Uterus (tissue), 4 donors: ENCODE results near the gene CHGA. TPM values are rescaled to one million over a fixed set of nuclear protein-coding genes. Genes with fewer than 3 reads are reported as not detected.

Source experiments
- DNase-seq, 2 donors: peaks; one replicate each; pipeline ENCODE4 v3.0.0-alpha.2; 2019 to 2020
- H3K27ac ChIP-seq, 2 donors: fragments of 200-600 bp; sonication (generic); 1 replicate in 1 of 2; 2 replicates in 1 of 2; pipeline ENCODE4 v1.5.1; 2016 to 2018
- H3K27me3 ChIP-seq, 2 donors: fragments of 200-600 bp; sonication (generic); one replicate each; pipeline ENCODE4 v1.5.1; 2018 to 2019; ENCODE audit warnings: control low read depth in 1 of 2
- H3K36me3 ChIP-seq, 2 donors: fragments of 200-600 bp; sonication (generic); one replicate each; pipeline ENCODE4 v1.5.1; 2019; ENCODE audit warnings: control low read depth in 1 of 2
- H3K4me1 ChIP-seq, 2 donors: fragments of 200-600 bp; sonication (generic); one replicate each; pipeline ENCODE4 v1.5.1; 2018 to 2019; ENCODE audit warnings: control low read depth in 1 of 2
- H3K4me3 ChIP-seq, 2 donors: fragments of 200-600 bp; sonication (generic); 1 replicate in 1 of 2; 2 replicates in 1 of 2; pipeline ENCODE4 v1.5.1; 2018 to 2019; ENCODE audit warnings: mild to moderate bottlenecking in 1 of 2
- H3K9me3 ChIP-seq, 2 donors: fragments of 200-600 bp; sonication (generic); one replicate each; pipeline ENCODE4 v1.5.1; 2019; ENCODE audit warnings: control low read depth in 1 of 2
- CTCF ChIP-seq, 4 experiments: fragments of 200-600 bp in 2 of 4; fragments of 450-650 bp in 2 of 4; sonication (generic) in 2 of 4; IDR thresholded peaks; one replicate each; pipeline ENCODE4 v1.5.1; 2016 to 2019; ENCODE audit warnings: antibody characterized with exemption in 4 of 4, mild to moderate bottlenecking in 2 of 4, moderate library complexity in 1 of 4
- POLR2A ChIP-seq, 2 donors: fragments of 450-650 bp; IDR thresholded peaks; one replicate each; pipeline ENCODE4 v1.6.1; 2016; ENCODE audit warnings: antibody characterized with exemption in 2 of 2, mild to moderate bottlenecking in 1 of 2, moderate library complexity in 1 of 2
- intact Hi-C: fragments of 100-400 bp; cut with DNase I; formaldehyde crosslinking; loops from one replicate; pipeline ENCODE4 v1.15.1; 2023; ENCODE audit warnings: low total_unique reads
- total RNA-seq, 4 donors: library from RNA; depleted of rRNA in 3 of 4; stranded (reverse); fragments of >200 nt in 3 of 4; gene quantifications; one replicate each; pipeline versions ENCODE4 v1.1.0 to v1.2.4, GENCODE V29; 2014 to 2023
- donor health status: DM: yes; HTN: yes; CAD: no.

Gene CHGA
- total RNA-seq, 4 donors from 2014 or later: 1.0 TPM; not detected in 3

GRCh38 chr14:92933481-92933880, 10.5 kb downstream of the CHGA start:
- no peak overlapping the region for H3K4me3 ChIP-seq
- H3K9me3 ChIP-seq: no peaks in the 10 kb centered on the region
- no peaks in the 10 kb centered on the region for H3K36me3 ChIP-seq
- no peaks in the 10 kb centered on the region for H3K4me1 ChIP-seq
- TF ChIP-seq CTCF (IDR thresholded peaks at IDR 0.05): no peak
- no peak for TF ChIP-seq POLR2A (IDR thresholded peaks at IDR 0.05)
- H3K27ac ChIP-seq: no peak overlapping the region
- intact Hi-C loops: no loop called here
- H3K27me3 ChIP-seq: no peaks in the 10 kb centered on the region
- no peak for DNase-seq

GRCh38 chr14:92934196-92935085, 11.5 kb downstream of the CHGA start:
- no peak for DNase-seq
- no peaks in the 10 kb centered on the region for H3K36me3 ChIP-seq
- no peaks in the 10 kb centered on the region for H3K4me1 ChIP-seq
- TF ChIP-seq POLR2A (IDR thresholded peaks at IDR 0.05) (no peak), CTCF (IDR thresholded peaks at IDR 0.05) (no peak)
- no peak overlapping the region for H3K4me3 ChIP-seq
- no peaks in the 10 kb centered on the region for H3K27me3 ChIP-seq
- H3K9me3 ChIP-seq: no peaks in the 10 kb centered on the region
- no peak overlapping the region for H3K27ac ChIP-seq
- intact Hi-C loops: no loop called here

- Histone ChIP-seq H3K4me3 (no peak overlapping the region), H3K9me3 (no peaks in the 10 kb centered on the region), H3K36me3 (no peaks in the 10 kb centered on the region), H3K4me1 (no peaks in the 10 kb centered on the region), H3K27me3 (no peaks in the 10 kb centered on the region), H3K27ac (no peak overlapping the region)
- intact Hi-C loops: no loop called here
- TF ChIP-seq POLR2A (IDR thresholded peaks at IDR 0.05): no peak
- TF ChIP-seq CTCF (IDR thresholded peaks at IDR 0.05): no peak
- DNase-seq: no peak
Observed at GRCh38 chr14:92935446-92935845, 12.5 kb downstream of the CHGA start.

- Histone ChIP-seq H3K36me3 (no peaks in the 10 kb centered on the region), H3K9me3 (no peaks in the 10 kb centered on the region), H3K4me3 (no peak overlapping the region), H3K27me3 (no peaks in the 10 kb centered on the region), H3K27ac (no peak overlapping the region), H3K4me1 (no peaks in the 10 kb centered on the region)
- DNase-seq: no peak
- no peak for TF ChIP-seq CTCF (IDR thresholded peaks at IDR 0.05)
- TF ChIP-seq POLR2A (IDR thresholded peaks at IDR 0.05): no peak
- intact Hi-C loops: no loop called here
Observed at GRCh38 chr14:92936085-92936484, 13.1 kb downstream of the CHGA start.

GRCh38 chr14:92937051-92937937, 14.3 kb downstream of the CHGA start:
- Histone ChIP-seq H3K27ac (no peak overlapping the region), H3K27me3 (no peaks in the 10 kb centered on the region), H3K9me3 (no peaks in the 10 kb centered on the region), H3K4me1 (no peaks in the 10 kb centered on the region), H3K4me3 (no peak overlapping the region), H3K36me3 (no peaks in the 10 kb centered on the region)
- no peak for TF ChIP-seq POLR2A (IDR thresholded peaks at IDR 0.05)
- TF ChIP-seq CTCF (IDR thresholded peaks at IDR 0.05): no peak
- intact Hi-C loops: no loop called here
- no peak for DNase-seq
